GM19025 (cell line): ENCODE data around the gene UBE2D1.

Experiments used
- ATAC-seq: cut with Tn5 transposase; IDR thresholded peaks from one replicate; pipeline ENCODE4 v1.9.1; 2021; ENCODE audit warnings: mild to moderate bottlenecking, low read depth, moderate library complexity; ENCODE audit not compliant: unreplicated experiment

Gene UBE2D1

GRCh38 chr10:58335306-58336005 lies 650 bp downstream of the UBE2D1 start:
- ATAC-seq: peak; percentile 34

GRCh38 chr10:58336242-58336641 lies 1.4 kb downstream of the UBE2D1 start:
- ATAC-seq: no peak

- no peak for ATAC-seq
Observed at GRCh38 chr10:58341422-58341821, 6.6 kb downstream of the UBE2D1 start.

- ATAC-seq: no peak
Observed at GRCh38 chr10:58341947-58342346, 7.1 kb downstream of the UBE2D1 start.

- ATAC-seq: no peak
Observed at GRCh38 chr10:58347967-58348366, 13.2 kb downstream of the UBE2D1 start.

- ATAC-seq: no peak
Observed at GRCh38 chr10:58348571-58349033, 13.8 kb downstream of the UBE2D1 start.

GRCh38 chr10:58350023-58350422 lies 15.2 kb downstream of the UBE2D1 start:
- no peak for ATAC-seq

GRCh38 chr10:58350619-58351323 lies 16.0 kb downstream of the UBE2D1 start:
- ATAC-seq: no peak

GRCh38 chr10:58351616-58352578 lies 17.1 kb downstream of the UBE2D1 start:
- ATAC-seq: no peak

GRCh38 chr10:58352956-58353610 lies 18.3 kb downstream of the UBE2D1 start:
- ATAC-seq: no peak

- no peak for ATAC-seq
Observed at GRCh38 chr10:58356756-58357155, 21.9 kb downstream of the UBE2D1 start.

- no peak for ATAC-seq
Observed at GRCh38 chr10:58358314-58358933, 23.6 kb downstream of the UBE2D1 start.

GRCh38 chr10:58358947-58359346 lies 24.1 kb downstream of the UBE2D1 start:
- no peak for ATAC-seq

- no peak for ATAC-seq
Observed at GRCh38 chr10:58359541-58359940, 24.7 kb downstream of the UBE2D1 start.

- no peak for ATAC-seq
Observed at GRCh38 chr10:58360412-58361004, 25.7 kb downstream of the UBE2D1 start.

- no peak for ATAC-seq
Observed at GRCh38 chr10:58361353-58361752, 26.5 kb downstream of the UBE2D1 start.

GRCh38 chr10:58362027-58362789 lies 27.4 kb downstream of the UBE2D1 start:
- no peak for ATAC-seq

- no peak for ATAC-seq
Observed at GRCh38 chr10:58367069-58367468, 32.3 kb downstream of the UBE2D1 start.

GRCh38 chr10:58371473-58371872 lies 36.7 kb downstream of the UBE2D1 start:
- no peak for ATAC-seq
